K562 (cell line): Measurements from ENCODE around the gene GPS2. TPM values are rescaled to one million over a fixed set of nuclear protein-coding genes. Genes with fewer than 3 reads are reported as not detected.

Source experiments
- DEAF1 ChIP-seq: fragments of 450-650 bp; formaldehyde crosslinking; IDR thresholded peaks from 2 replicates; pipeline ENCODE4 v1.4.0; 2020; ENCODE audit warnings: mild to moderate bottlenecking, moderate library complexity
- DNMT1 ChIP-seq: fragments of 450-650 bp; IDR thresholded peaks from 2 replicates; pipeline ENCODE4 v1.6.1; 2016; ENCODE audit warnings: antibody characterized with exemption, mild to moderate bottlenecking
- E2F3 ChIP-seq: fragments of 250-450 bp; sonication (Bioruptor Pico); IDR thresholded peaks from 2 replicates; pipeline ENCODE4 v1.4.0; 2020; ENCODE audit warnings: mild to moderate bottlenecking
- FOXP4 ChIP-seq: sonication (generic); formaldehyde crosslinking; IDR thresholded peaks from 2 replicates; pipeline ENCODE4 v1.8.0; 2022; ENCODE audit warnings: mild to moderate bottlenecking, missing genetic modification reagents, borderline replicate concordance
- HDAC3 ChIP-seq: fragments of 450-650 bp; IDR thresholded peaks from 2 replicates; pipeline ENCODE4 v1.6.1; 2018; ENCODE audit warnings: borderline replicate concordance, mild to moderate bottlenecking, moderate library complexity; ENCODE audit not compliant: partially characterized antibody
- JUND ChIP-seq, 2 experiments: IDR thresholded peaks; 2 replicates in 1 of 2; 3 replicates in 1 of 2; pipeline ENCODE4 v1.6.1; 2011; ENCODE audit warnings: borderline replicate concordance in 2 of 2, low read depth in 2 of 2, low read length in 2 of 2, improper control_type of control experiment in 1 of 2, missing biosample characterization in 1 of 2, missing genetic modification characterization in 1 of 2, missing genetic modification reagents in 1 of 2
- KDM1A ChIP-seq, 2 experiments: fragments of 450-650 bp; IDR thresholded peaks; 2 replicates each; pipeline ENCODE4 v1.6.1; 2016; ENCODE audit warnings: mild to moderate bottlenecking in 2 of 2
- MAFG ChIP-seq: fragments of 450-650 bp; conservative IDR thresholded peaks from 2 replicates; pipeline ENCODE4 v1.6.1; 2016; ENCODE audit warnings: missing genetic modification characterization, missing compliant biosample characterization
- MAX ChIP-seq: sonication (generic); formaldehyde crosslinking; IDR thresholded peaks from 2 replicates; pipeline ENCODE4 v1.9.0; 2022; ENCODE audit warnings: mild to moderate bottlenecking, missing genetic modification reagents
- MAZ ChIP-seq, 2 experiments: fragments of 450-650 bp in 1 of 2; sonication (generic) in 1 of 2; formaldehyde crosslinking; IDR thresholded peaks in 1 of 2; conservative IDR thresholded peaks in 1 of 2; 2 replicates each; pipeline versions ENCODE4 v1.4.0 to v1.5.0; 2020; ENCODE audit warnings: mild to moderate bottlenecking in 1 of 2, missing genetic modification reagents in 1 of 2
- MIER1 ChIP-seq: fragments of 450-650 bp; IDR thresholded peaks from 2 replicates; pipeline ENCODE4 v1.6.1; 2016; ENCODE audit warnings: antibody characterized with exemption, mild to moderate bottlenecking, low read depth
- POLR2AphosphoS2 ChIP-seq: IDR thresholded peaks from 2 replicates; pipeline ENCODE4 v1.6.1; 2012; ENCODE audit warnings: low read length, improper control_type of control experiment
- RB1 ChIP-seq: fragments of 450-650 bp; IDR thresholded peaks from 2 replicates; pipeline ENCODE4 v1.6.1; 2017; ENCODE audit warnings: low read depth, mild to moderate bottlenecking
- SIX5 ChIP-seq, 2 experiments: IDR thresholded peaks; 2 replicates each; pipeline ENCODE4 v1.6.1; 2011; ENCODE audit warnings: low read length in 2 of 2, borderline replicate concordance in 1 of 2, low read depth in 1 of 2, mild to moderate bottlenecking in 1 of 2, moderate library complexity in 1 of 2; ENCODE audit not compliant: insufficient read depth in 1 of 2
- SP1 ChIP-seq: sonication (generic); formaldehyde crosslinking; IDR thresholded peaks from 2 replicates; pipeline ENCODE4 v1.8.1; 2022; ENCODE audit warnings: mild to moderate bottlenecking, missing genetic modification reagents
- ZNF644 ChIP-seq: fragments of 200-800 bp; sonication (Bioruptor generic); IDR thresholded peaks from 2 replicates; pipeline ENCODE4 v1.6.1; 2016; ENCODE audit warnings: low read depth, missing genetic modification characterization, missing compliant biosample characterization
- ZNF764 ChIP-seq: fragments of 250-450 bp; sonication (Bioruptor Pico); IDR thresholded peaks from 2 replicates; pipeline ENCODE4 v1.4.0; 2020; ENCODE audit warnings: low read depth, mild to moderate bottlenecking, moderate library complexity
- polyA plus RNA-seq, 8 experiments: library from polyadenylated mRNA; depleted of rRNA in 4 of 8; stranded (reverse) in 5 of 8; unstranded in 3 of 8; fragments of >200 nt; fragmentation: Nextera tagmentation in 2 of 8; fragmentation: Illumina TruSeq in 1 of 8; extraction: Ambion mirVana in 2 of 8; extraction: Trizol in 1 of 8; gene quantifications; 2 replicates each; pipeline versions ENCODE4 v1.2.1 to v1.2.3, GENCODE V29; 2011 to 2014; ENCODE audit warnings: inconsistent platforms in 1 of 8, missing spikeins in 1 of 8
- total RNA-seq, 7 experiments: library from RNA; depleted of rRNA in 6 of 7; stranded (reverse); fragments of >200 nt in 6 of 7; fragmentation: Illumina TruSeq in 2 of 7; extraction: Trizol in 2 of 7; gene quantifications; 2 replicates each; pipeline versions ENCODE4 v1.2.1 to v1.2.3, GENCODE V29; 2011 to 2021; ENCODE audit warnings: low replicate concordance in 1 of 7
- TF ChIP-seq, protein P1 (sequence below): sonication (generic); formaldehyde crosslinking; IDR thresholded peaks from 2 replicates; pipeline ENCODE4 v1.8.0; 2023; ENCODE audit warnings: missing genetic modification reagents, mild to moderate bottlenecking, borderline replicate concordance

Gene GPS2
- total and polyA plus RNA-seq, 9 of the 15 experiments (the other 6 are each of a cell fraction or from before 2014, with no cell fraction given) = 18.3 to 75.7 (median 37.0) TPM

- TF ChIP-seq E2F3 (CRISPR knock-in tag) (no peak), MAFG (tag) (no peak), MAZ (CRISPR knock-in tag; conservative IDR thresholded peaks at IDR 0.05 in 1 of 2, IDR thresholded peaks at IDR 0.05 in 1 of 2) (peak; percentile 69 to 77), SP1 (CRISPR knock-in tag) (peak; percentile 61; the same call in 1 of the 2 replicates), SIX5 (IDR thresholded peaks at IDR 0.05; ENCODE audit: borderline replicate concordance in 1 of 2, insufficient read depth in 1 of 2, low read depth in 1 of 2, low read length in 2 of 2) (no peak), MAX (CRISPR knock-in tag) (0 out of 2 replicates have a peak, but pooled peaks have one; percentile 29), ZNF644 (no peak), DNMT1 (no peak), MIER1 (no peak), FOXP4 (CRISPR knock-in tag) (no peak), RB1 (peak; percentile 42; the same call in 1 of the 2 replicates), HDAC3 (no peak), KDM1A (IDR thresholded peaks at IDR 0.05) (no peak), ZNF764 (CRISPR knock-in tag) (no peak), DEAF1 (CRISPR knock-in tag) (peak; percentile 50), JUND (IDR thresholded peaks at IDR 0.05; ENCODE audit: borderline replicate concordance, low read depth, low read length) (0 out of 2 replicates have a peak, but pooled peaks have one; percentile 20), JUND (tag; IDR thresholded peaks at IDR 0.05; ENCODE audit: borderline replicate concordance, low read depth, low read length) (no peak; the same call in 2 of the 3 replicates), POLR2AphosphoS2 (no peak)
- TF ChIP-seq, protein P1, sequence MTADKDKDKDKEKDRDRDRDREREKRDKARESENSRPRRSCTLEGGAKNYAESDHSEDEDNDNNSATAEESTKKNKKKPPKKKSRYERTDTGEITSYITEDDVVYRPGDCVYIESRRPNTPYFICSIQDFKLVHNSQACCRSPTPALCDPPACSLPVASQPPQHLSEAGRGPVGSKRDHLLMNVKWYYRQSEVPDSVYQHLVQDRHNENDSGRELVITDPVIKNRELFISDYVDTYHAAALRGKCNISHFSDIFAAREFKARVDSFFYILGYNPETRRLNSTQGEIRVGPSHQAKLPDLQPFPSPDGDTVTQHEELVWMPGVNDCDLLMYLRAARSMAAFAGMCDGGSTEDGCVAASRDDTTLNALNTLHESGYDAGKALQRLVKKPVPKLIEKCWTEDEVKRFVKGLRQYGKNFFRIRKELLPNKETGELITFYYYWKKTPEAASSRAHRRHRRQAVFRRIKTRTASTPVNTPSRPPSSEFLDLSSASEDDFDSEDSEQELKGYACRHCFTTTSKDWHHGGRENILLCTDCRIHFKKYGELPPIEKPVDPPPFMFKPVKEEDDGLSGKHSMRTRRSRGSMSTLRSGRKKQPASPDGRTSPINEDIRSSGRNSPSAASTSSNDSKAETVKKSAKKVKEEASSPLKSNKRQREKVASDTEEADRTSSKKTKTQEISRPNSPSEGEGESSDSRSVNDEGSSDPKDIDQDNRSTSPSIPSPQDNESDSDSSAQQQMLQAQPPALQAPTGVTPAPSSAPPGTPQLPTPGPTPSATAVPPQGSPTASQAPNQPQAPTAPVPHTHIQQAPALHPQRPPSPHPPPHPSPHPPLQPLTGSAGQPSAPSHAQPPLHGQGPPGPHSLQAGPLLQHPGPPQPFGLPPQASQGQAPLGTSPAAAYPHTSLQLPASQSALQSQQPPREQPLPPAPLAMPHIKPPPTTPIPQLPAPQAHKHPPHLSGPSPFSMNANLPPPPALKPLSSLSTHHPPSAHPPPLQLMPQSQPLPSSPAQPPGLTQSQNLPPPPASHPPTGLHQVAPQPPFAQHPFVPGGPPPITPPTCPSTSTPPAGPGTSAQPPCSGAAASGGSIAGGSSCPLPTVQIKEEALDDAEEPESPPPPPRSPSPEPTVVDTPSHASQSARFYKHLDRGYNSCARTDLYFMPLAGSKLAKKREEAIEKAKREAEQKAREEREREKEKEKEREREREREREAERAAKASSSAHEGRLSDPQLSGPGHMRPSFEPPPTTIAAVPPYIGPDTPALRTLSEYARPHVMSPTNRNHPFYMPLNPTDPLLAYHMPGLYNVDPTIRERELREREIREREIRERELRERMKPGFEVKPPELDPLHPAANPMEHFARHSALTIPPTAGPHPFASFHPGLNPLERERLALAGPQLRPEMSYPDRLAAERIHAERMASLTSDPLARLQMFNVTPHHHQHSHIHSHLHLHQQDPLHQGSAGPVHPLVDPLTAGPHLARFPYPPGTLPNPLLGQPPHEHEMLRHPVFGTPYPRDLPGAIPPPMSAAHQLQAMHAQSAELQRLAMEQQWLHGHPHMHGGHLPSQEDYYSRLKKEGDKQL = no peak
Measured at GRCh38 chr17:7356072-7356549, 41.0 kb upstream of the GPS2 start (continued).
